NCI-H1436 treated with DMSO at 0.1 percent for 48 hours (cell line): ENCODE data around the gene POU6F2.

Experiments used
- DNase-seq: peaks from one replicate; lab custom pipeline; 2025; lab: John Stamatoyannopoulos, UW

POU6F2 gene

GRCh38 chr7:39069896-39070881 is 92.5 kb downstream of the POU6F2 start:
- no peak for DNase-seq

- no peak for DNase-seq
Observed at GRCh38 chr7:39071116-39071515, 93.4 kb downstream of the POU6F2 start.

- no peak for DNase-seq
Observed at GRCh38 chr7:39073432-39073831, 95.7 kb downstream of the POU6F2 start.

- no peak for DNase-seq
Observed at GRCh38 chr7:39075210-39075609, 97.5 kb downstream of the POU6F2 start.

- no peak for DNase-seq
Observed at GRCh38 chr7:39083781-39084180, 106.1 kb downstream of the POU6F2 start.

GRCh38 chr7:39084349-39084748 is 106.6 kb downstream of the POU6F2 start:
- no peak for DNase-seq

- no peak for DNase-seq
Observed at GRCh38 chr7:39085189-39085588, 107.5 kb downstream of the POU6F2 start.

- DNase-seq: no peak
Observed at GRCh38 chr7:39085590-39086049, 107.9 kb downstream of the POU6F2 start.

GRCh38 chr7:39086638-39087360 is 109.1 kb downstream of the POU6F2 start:
- DNase-seq: no peak

- DNase-seq: no peak
Observed at GRCh38 chr7:39088730-39089593, 111.3 kb downstream of the POU6F2 start.

GRCh38 chr7:39091145-39091544 is 113.4 kb downstream of the POU6F2 start:
- DNase-seq: no peak

GRCh38 chr7:39091774-39092173 is 114.1 kb downstream of the POU6F2 start:
- no peak for DNase-seq

GRCh38 chr7:39094731-39095130 is 117.0 kb downstream of the POU6F2 start:
- DNase-seq: no peak

- DNase-seq: no peak
Observed at GRCh38 chr7:39095875-39096619, 118.3 kb downstream of the POU6F2 start.

GRCh38 chr7:39098506-39098905 is 120.8 kb downstream of the POU6F2 start:
- DNase-seq: no peak

GRCh38 chr7:39099146-39099545 is 121.4 kb downstream of the POU6F2 start:
- no peak for DNase-seq

- DNase-seq: no peak
Observed at GRCh38 chr7:39100270-39100669, 122.6 kb downstream of the POU6F2 start.

GRCh38 chr7:39102234-39102633 is 124.5 kb downstream of the POU6F2 start:
- no peak for DNase-seq

GRCh38 chr7:39105720-39106119 is 128.0 kb downstream of the POU6F2 start:
- DNase-seq: no peak

- no peak for DNase-seq
Observed at GRCh38 chr7:39125846-39126245, 148.1 kb downstream of the POU6F2 start.

GRCh38 chr7:39127058-39127457 is 149.3 kb downstream of the POU6F2 start:
- no peak for DNase-seq
